Activated CD4-positive, alpha-beta T cell treated with anti-CD3 and anti-CD28 coated beads, Interleukin-2, amount 50 U/mL, for 4 hours (primary cell): ENCODE measurements around the gene SIPA1.

Source experiments
- DNase-seq, 2 experiments: peaks; one replicate each; pipeline ENCODE4 v3.0.0-alpha.2; 2020

The SIPA1 gene

DNA sequence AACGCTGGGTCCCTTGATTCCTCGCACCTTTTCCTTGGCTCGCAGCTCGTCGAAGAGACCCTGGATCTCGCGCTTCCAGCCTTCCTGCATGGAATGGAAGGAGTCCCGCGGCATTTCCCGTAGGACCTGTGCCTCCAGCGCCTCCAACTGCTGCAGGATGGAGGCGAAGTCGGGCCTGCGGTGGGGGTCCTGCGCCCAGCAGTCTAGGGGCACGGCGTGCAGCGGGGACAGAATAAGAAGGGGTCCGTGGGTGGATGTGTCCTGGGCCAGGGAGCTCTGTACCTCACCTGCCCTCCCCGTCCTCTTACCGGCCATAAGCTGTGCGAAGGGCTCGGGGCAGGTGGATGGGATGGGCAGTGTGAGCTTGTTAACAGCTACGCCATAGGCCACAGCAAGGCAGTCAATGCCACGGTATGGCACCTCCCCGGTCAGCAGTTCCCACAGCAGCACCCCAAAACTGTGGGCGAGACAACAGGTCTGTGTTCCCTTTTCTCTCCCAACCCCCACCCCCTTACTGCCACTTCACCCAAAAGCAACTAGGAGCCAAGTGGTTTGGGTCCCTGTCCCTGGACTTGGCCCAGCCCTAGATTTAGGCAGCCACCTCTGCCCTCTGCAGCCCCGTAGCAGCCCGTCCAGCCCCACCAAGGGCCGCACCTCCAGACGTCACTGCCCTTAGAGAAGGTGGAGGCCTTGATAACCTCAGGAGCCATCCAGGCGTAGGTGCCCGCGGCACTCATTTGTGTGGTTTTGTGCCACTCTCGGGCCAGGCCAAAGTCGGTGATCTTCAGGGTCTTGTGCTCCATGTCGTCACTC lies 30.1 kb upstream of the SIPA1 start:
- DNase-seq, result no peak

GRCh38 chr11:65609229-65609628 lies 28.7 kb upstream of the SIPA1 start:
- no peak for DNase-seq

GRCh38 chr11:65609665-65610064 lies 28.2 kb upstream of the SIPA1 start:
- DNase-seq, result no peak

DNA sequence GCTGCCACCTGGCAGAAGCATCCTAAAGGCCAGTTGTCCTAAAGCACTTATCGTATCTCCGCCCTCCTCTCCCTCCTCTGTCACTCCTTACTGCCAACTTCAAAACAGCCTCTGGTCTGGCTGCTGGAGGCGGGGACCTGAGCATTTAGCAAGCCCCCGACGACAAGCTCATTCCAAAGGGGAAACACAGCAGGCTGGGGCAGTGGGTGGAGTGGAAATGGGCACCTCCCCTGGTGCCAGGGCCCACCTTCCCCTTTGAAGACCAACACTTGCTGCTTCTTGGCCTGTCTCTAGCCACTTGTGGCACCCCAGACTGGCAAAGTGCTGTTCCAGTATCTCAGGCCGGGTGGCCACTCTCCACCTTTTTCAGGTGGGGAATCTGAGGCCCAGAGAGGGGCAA lies 27.5 kb upstream of the SIPA1 start:
- no peak for DNase-seq

- no peak for DNase-seq
Measured at GRCh38 chr11:65611028-65611757, 26.7 kb upstream of the SIPA1 start.

- DNase-seq, result no peak
Measured at GRCh38 chr11:65611758-65612603, 25.9 kb upstream of the SIPA1 start.

DNA sequence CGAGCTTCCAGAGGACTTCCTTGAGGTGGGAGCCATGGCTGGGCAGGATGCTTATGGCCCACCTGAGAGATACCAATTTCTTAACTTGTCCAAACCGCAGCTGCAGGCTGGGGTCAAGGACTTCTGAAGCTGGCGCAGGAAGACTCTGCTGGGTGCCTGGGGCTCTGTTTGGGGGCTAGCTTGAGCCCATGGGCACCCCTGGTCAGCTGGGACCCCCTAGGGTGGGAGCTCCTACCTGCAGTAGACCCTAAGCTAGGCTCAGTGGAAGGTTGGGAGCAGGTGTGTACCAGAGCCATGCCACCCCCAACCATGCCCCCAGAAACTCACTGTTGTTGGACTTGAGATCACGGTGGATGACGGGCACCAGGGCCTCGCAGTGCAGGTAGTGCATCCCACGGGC lies 25.2 kb upstream of the SIPA1 start:
- DNase-seq, result no peak

DNA sequence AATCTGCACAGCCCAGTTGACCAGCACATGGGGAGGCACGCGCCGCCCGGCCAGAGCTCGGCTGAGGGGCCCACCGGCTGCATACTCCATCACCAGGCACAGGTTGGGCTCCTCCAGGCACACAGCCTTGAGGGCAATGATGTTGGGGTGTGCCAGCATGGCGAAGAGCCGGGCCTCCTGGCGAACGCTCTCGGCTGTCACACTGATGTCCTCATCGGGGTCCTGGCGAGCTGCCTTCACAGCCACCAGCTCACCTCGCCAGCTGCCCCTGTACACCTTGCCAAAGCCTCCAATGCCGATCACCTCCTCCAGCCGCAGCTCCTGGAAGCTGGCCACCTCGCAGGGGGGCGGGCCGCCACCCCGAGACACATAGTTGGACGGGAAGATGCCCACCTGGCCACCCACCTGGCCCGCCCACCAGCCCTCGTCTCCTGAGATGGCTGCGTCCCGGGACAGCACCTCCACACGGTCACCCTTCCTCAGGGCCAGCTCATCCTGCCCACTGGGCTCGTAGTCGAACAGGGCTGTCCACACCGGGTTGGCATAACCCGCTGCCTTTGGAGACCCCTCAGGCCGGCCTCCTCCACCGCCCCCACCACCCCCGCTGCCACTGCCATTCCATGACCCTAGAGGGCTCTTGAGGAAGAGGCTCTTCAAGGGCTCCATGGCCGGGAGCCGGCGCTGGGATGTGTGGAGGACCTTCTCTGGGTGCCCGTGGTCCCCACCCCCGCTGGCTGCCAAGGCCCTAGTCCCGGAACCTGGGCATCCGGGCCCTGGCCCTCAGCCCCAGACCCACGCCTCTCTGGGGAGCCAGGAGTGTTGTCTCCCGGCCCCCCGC lies 24.6 kb upstream of the SIPA1 start:
- no peak for DNase-seq

GRCh38 chr11:65615229-65615949 lies 22.5 kb upstream of the SIPA1 start, which contains the start of gene PCNX3:
TSS of gene PCNX3 (plus strand) at chr11:65615776. CDS start at chr11:65616312, 536 bp downstream.
- peak; percentile 100 for DNase-seq

GRCh38 chr11:65615950-65616574 lies 21.8 kb upstream of the SIPA1 start:
- DNase-seq, result no peak

DNA sequence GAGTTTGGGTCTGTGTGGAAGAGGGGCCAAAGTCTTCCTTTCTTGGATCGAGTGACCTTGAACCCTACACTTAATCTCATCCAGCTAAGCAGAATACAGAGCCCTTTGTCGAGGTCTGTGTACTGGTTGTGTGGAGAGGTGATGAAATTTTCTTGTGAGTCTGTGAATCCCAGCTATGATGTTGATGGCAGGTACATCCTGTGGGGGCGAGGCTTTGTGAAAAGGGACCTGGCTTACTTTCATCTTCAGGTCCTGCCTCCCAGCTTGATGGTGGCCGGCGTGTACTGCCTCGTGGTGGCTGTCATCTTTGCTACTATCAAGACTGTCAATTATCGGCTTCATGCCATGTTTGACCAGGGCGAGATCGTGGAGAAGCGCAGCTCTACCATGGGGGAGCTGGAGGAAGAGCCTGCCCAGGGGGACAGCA lies 21.3 kb upstream of the SIPA1 start:
- DNase-seq, result no peak

- no peak for DNase-seq
Measured at GRCh38 chr11:65617136-65617850, 20.6 kb upstream of the SIPA1 start.

DNA sequence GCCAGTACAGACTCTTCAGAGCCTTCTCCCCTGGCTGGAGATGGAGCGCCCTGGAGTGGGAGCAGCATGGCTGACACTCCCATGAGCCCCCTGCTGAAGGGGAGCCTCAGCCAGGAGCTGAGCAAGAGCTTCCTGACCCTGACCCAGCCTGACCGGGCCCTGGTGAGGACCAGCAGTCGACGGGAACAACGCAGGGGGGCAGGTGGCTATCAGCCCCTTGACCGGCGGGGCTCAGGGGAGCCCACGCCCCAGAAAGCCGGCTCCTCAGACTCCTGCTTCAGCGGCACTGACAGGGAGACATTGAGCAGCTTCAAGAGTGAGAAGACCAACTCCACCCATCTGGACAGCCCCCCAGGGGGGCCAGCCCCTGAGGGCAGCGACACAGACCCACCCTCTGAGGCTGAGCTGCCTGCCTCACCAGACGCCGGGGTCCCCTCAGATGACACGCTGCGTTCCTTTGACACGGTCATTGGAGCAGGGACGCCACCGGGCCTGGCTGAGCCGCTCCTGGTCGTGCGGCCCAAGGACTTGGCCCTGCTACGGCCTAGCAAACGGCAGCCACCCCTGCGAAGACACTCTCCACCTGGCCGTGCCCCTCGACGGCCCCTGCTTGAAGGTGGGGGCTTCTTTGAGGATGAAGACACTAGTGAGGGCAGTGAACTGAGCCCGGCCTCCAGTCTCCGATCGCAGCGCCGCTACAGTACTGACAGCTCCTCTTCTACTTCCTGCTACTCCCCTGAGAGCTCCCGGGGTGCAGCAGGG lies 19.7 kb upstream of the SIPA1 start:
- DNase-seq, result no peak

- DNase-seq, result no peak
Measured at GRCh38 chr11:65618763-65619162, 19.1 kb upstream of the SIPA1 start.

DNA sequence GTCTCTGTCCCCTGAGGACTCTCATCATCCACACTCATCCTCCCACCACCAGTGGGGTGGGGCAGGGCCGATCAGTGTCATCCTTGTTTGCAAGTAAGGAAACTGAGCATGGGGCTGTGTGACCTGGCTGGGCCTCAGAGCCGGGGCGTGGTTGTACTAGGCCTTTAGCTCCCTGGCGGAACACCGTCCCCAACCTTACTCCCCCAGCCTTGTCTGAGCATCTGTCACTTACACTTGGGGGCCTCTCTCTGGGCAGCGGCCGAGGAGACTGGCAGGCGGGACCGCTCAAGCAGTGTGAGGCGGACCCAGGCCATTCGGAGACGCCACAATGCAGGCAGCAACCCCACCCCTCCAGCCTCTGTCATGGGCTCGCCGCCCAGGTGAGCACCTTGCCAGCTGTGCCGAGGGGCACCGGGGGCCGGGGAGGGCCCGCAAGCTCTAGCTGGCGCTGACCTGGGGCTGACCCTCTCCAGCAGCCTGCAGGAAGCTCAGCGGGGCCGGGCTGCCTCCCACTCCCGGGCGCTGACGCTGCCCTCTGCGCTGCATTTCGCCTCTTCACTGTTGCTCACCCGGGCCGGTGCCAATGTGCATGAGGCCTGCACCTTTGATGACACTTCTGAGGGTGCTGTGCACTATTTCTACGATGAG lies 18.5 kb upstream of the SIPA1 start:
- DNase-seq, result no peak

DNA sequence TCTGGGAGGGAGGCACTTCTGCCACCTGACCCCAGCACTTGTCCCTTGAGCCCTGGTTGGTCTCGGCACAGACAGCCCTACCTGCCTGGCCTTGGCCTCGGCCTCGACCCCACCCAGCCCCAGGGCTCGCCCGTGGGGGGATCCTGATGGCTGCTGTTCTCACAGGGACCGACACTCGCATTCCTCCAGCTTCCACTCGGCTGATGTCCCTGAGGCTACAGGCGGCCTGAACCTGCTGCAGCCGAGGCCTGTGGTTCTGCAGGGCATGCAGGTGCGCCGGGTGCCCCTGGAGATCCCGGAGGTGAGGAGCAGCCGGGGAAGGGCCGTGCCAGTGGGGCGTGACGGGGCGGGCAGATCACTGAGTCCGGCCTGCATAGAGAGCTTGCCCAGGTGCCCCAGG lies 17.2 kb upstream of the SIPA1 start:
- DNase-seq, result no peak

GRCh38 chr11:65621460-65621859 lies 16.4 kb upstream of the SIPA1 start:
- no peak for DNase-seq

DNA sequence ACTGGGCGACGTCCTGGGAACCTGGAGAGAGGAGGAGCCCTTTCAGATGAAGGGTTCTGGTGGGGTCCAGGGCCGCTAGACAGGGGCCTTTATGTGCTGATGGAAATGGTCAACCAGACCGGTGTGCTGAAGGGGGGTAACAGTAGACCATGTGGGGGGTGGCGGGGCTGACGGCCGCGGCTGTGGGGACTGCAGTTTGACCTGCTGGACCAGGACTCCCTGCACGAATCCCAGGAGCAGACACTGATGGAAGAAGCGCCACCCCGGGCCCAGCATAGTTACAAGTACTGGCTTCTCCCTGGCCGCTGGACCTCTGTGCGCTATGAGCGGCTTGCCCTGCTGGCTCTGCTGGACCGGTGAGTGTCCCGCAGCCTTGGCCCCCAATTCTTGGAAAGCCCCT lies 15.9 kb upstream of the SIPA1 start:
- DNase-seq, result no peak

DNA sequence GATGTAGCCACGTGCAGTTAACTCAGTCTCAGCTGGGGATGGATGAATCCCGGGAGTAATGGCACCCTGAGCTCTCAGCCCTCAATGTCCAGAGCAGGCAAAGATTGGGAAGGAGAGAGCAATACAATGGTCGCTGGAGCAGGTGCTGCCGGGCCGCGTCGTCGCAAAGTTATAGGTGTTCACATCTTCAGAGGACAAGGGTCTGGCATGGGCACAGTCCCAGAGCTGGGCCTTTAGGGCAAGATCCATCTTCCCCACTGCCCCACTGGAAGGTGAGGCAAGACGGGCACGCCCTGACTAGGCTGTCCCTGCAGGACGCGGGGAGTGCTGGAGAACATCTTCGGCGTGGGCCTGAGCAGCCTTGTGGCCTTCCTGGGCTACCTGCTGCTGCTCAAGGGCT lies 14.7 kb upstream of the SIPA1 start:
- no peak for DNase-seq
